Activated CD4-positive, alpha-beta memory T cell treated with anti-CD3 and anti-CD28 coated beads for 36 hours (primary cell): ENCODE data around the gene KIF21B. TPM values are rescaled to one million over a fixed set of nuclear protein-coding genes. Genes with fewer than 3 reads are reported as not detected.
"Not testable (repeated sequence)": the region's sequence is repeated elsewhere in the genome, so short reads cannot be mapped to it uniquely, and the experiment has no call there.

ENCODE experiments used
- CTCF ChIA-PET: fragments of 350-600 bp; sonication (Branson Sonifier 250); formaldehyde crosslinking; loops from one replicate; lab custom pipeline; 2021; ENCODE audit warnings: antibody characterized with exemption, inconsistent platforms; lab: Charles Lee
- POLR2A ChIA-PET: fragments of 350-600 bp; sonication (Branson Sonifier 250); formaldehyde crosslinking; loops from one replicate; lab custom pipeline; 2021; ENCODE audit warnings: antibody characterized with exemption; lab: Charles Lee
- DNase-seq: peaks from one replicate; pipeline ENCODE4 v3.0.0-alpha.2; 2020
- H3K27ac Mint-ChIP-seq: one replicate; pipeline ENCODE4 v1.8.0; 2021; ENCODE audit warnings: mixed read lengths
- H3K27me3 Mint-ChIP-seq: one replicate; pipeline ENCODE4 v1.8.0; 2021; ENCODE audit warnings: mixed read lengths
- H3K36me3 Mint-ChIP-seq: one replicate; pipeline ENCODE4 v1.8.0; 2021; ENCODE audit warnings: mixed read lengths
- H3K4me1 Mint-ChIP-seq: one replicate; pipeline ENCODE4 v1.8.0; 2021; ENCODE audit warnings: low read depth, mixed read lengths
- H3K4me3 Mint-ChIP-seq: one replicate; pipeline ENCODE4 v1.8.0; 2021; ENCODE audit warnings: mild to moderate bottlenecking, mixed read lengths
- H3K9me3 Mint-ChIP-seq: one replicate; pipeline ENCODE4 v1.8.0; 2021; ENCODE audit warnings: mixed read lengths
- intact Hi-C: fragments of 100-400 bp; cut with micrococcal nuclease; formaldehyde crosslinking; loops from one replicate; pipeline ENCODE4 v1.15.1; 2023
- total RNA-seq, 2 experiments: library from RNA; stranded (reverse); gene quantifications; one replicate each; pipeline ENCODE4 v1.2.3, GENCODE V29; 2021

KIF21B gene
- total RNA-seq, 2 experiments from 2014 or later = 56.6 to 58.7 TPM

GRCh38 chr1:200958597-200958996 is 64.9 kb downstream of the KIF21B start:
- no peak overlapping the region for H3K27ac Mint-ChIP-seq
- H3K4me1 Mint-ChIP-seq = no peaks in the 10 kb centered on the region
- ChIA-PET CTCF (interaction anchor here (2.1 to 2.2 kb wide), 2 partner anchors 14 to 21 kb away, joined by 7 to 9 read pairs; no protein-coding TSS in a partner anchor), POLR2A (no interaction called here)
- DNase-seq = no peak
- H3K4me3 Mint-ChIP-seq = no peak overlapping the region
- H3K27me3 Mint-ChIP-seq = no peaks in the 10 kb centered on the region
- intact Hi-C loops = no loop called here
- no peaks in the 10 kb centered on the region for H3K9me3 Mint-ChIP-seq
- no peaks in the 10 kb centered on the region for H3K36me3 Mint-ChIP-seq

- Mint-ChIP-seq H3K4me1 (no peaks in the 10 kb centered on the region), H3K9me3 (no peaks in the 10 kb centered on the region), H3K4me3 (no peak overlapping the region), H3K27me3 (no peaks in the 10 kb centered on the region), H3K27ac (no peak overlapping the region), H3K36me3 (no peaks in the 10 kb centered on the region)
- intact Hi-C loops = no loop called here
- ChIA-PET CTCF (no interaction called here), POLR2A (no interaction called here)
- no peak for DNase-seq
Observed at GRCh38 chr1:200954434-200954833, 69.1 kb downstream of the KIF21B start.

- H3K4me3 Mint-ChIP-seq = no peak overlapping the region
- ChIA-PET CTCF (no interaction called here), POLR2A (no interaction called here)
- no peak overlapping the region for H3K27ac Mint-ChIP-seq
- intact Hi-C loops = no loop called here
- no peaks in the 10 kb centered on the region for H3K4me1 Mint-ChIP-seq
- peaks cover 10% of the 10 kb centered on the region for H3K9me3 Mint-ChIP-seq
- peaks cover 9% of the 10 kb centered on the region for H3K36me3 Mint-ChIP-seq
- H3K27me3 Mint-ChIP-seq = peaks cover 2% of the 10 kb centered on the region
- no peak for DNase-seq
Observed at GRCh38 chr1:200951016-200951415, 72.5 kb downstream of the KIF21B start.

- Mint-ChIP-seq H3K36me3 (peaks cover 9% of the 10 kb centered on the region), H3K9me3 (peaks cover 10% of the 10 kb centered on the region), H3K4me3 (no peak overlapping the region), H3K4me1 (no peaks in the 10 kb centered on the region), H3K27ac (no peak overlapping the region), H3K27me3 (peaks cover 2% of the 10 kb centered on the region)
- DNase-seq = no peak
- intact Hi-C loops = no loop called here
- ChIA-PET POLR2A (no interaction called here), CTCF (no interaction called here)
Observed at GRCh38 chr1:200949626-200950025, 73.9 kb downstream of the KIF21B start.

GRCh38 chr1:200947059-200947566 is 76.4 kb downstream of the KIF21B start:
- H3K27ac Mint-ChIP-seq = no peak overlapping the region
- H3K9me3 Mint-ChIP-seq = peaks cover 10% of the 10 kb centered on the region
- H3K4me1 Mint-ChIP-seq = no peaks in the 10 kb centered on the region
- H3K27me3 Mint-ChIP-seq = peaks cover 2% of the 10 kb centered on the region
- DNase-seq = no peak
- no peak overlapping the region for H3K4me3 Mint-ChIP-seq
- peaks cover 9% of the 10 kb centered on the region for H3K36me3 Mint-ChIP-seq
- POLR2A ChIA-PET = no interaction called here
- intact Hi-C loops = no loop called here
- CTCF ChIA-PET = interaction anchor here (0.7 kb wide), 1 partner anchor 26 kb away, joined by 3 read pairs; no protein-coding TSS in a partner anchor

DNA sequence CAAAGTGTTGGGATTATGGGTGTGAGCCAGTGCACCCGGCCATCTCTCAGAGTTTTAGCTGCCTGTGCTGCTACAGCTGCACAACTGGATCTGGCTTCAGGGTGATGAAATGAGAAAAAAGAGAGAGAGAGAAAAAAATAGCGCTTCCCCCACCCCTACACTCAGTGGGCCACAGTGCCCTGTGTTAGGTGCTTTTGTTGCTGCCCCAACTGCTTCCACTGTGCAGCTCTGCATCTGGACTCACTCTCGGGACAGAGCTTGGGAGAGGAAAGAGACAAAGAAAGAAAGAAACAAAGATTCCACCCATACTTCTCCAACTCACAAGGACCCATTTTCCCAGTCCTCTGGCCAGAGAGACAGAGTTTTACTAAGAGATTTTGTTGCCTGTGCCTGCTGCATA is 78.4 kb downstream of the KIF21B start:
- intact Hi-C loops = no loop called here
- Mint-ChIP-seq H3K27me3 (peaks cover 2% of the 10 kb centered on the region), H3K36me3 (peaks cover 9% of the 10 kb centered on the region), H3K9me3 (peaks cover 13% of the 10 kb centered on the region), H3K4me3 (no peak overlapping the region), H3K4me1 (no peaks in the 10 kb centered on the region), H3K27ac (no peak overlapping the region)
- CTCF ChIA-PET = interaction anchor here (2.2 kb wide), 1 partner anchor 34 kb away, joined by 11 read pairs; no protein-coding TSS in a partner anchor
- POLR2A ChIA-PET = interaction anchor here (0.5 kb wide), 1 partner anchor 292 kb away, joined by 3 read pairs; no protein-coding TSS in a partner anchor
- no peak for DNase-seq

DNA sequence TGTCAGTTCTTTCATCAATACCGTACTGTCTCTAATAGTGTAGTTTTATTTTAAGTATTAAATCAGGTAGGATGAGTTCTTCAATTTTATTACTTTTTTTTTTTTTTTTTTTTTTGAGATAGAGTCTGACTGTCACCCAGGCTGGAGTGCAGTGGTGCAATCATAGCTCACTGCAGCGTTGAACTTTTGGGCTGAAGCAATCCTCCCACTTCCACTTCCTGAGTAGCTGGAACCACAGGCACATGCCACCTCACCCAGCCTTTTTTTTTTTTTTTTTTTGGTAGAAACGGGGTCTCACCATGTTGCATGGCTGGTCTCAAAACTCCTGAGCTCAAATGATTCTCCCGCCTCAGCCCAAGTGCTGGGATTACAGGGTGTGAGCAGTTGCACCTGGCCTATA is 84.6 kb downstream of the KIF21B start:
- Mint-ChIP-seq H3K27ac (no peak overlapping the region), H3K27me3 (no peaks in the 10 kb centered on the region), H3K4me1 (peaks cover 4% of the 10 kb centered on the region), H3K9me3 (peaks cover 5% of the 10 kb centered on the region), H3K36me3 (no peaks in the 10 kb centered on the region), H3K4me3 (no peak overlapping the region)
- intact Hi-C loops = no loop called here
- CTCF ChIA-PET = interaction anchor here (0.8 kb wide), 1 partner anchor 33 kb away, joined by 6 read pairs; no protein-coding TSS in a partner anchor
- DNase-seq = peak; percentile 31
- POLR2A ChIA-PET = interaction anchor here (0.6 kb wide), 1 partner anchor 312 kb away, joined by 3 read pairs; no protein-coding TSS in a partner anchor

- CTCF ChIA-PET, intact Hi-C loops, H3K4me1 Mint-ChIP-seq, H3K4me3 Mint-ChIP-seq, POLR2A ChIA-PET, H3K36me3 Mint-ChIP-seq, DNase-seq, H3K27me3 Mint-ChIP-seq, H3K27ac Mint-ChIP-seq: not testable (repeated sequence)
- H3K9me3 Mint-ChIP-seq = peaks cover 11% of the 10 kb centered on the region
Observed at GRCh38 chr1:200935286-200935962, 88.1 kb downstream of the KIF21B start.

- CTCF ChIA-PET = no interaction called here
- Mint-ChIP-seq H3K4me1 (peaks cover 4% of the 10 kb centered on the region), H3K4me3 (no peak overlapping the region), H3K9me3 (peaks cover 9% of the 10 kb centered on the region), H3K27me3 (peaks cover 6% of the 10 kb centered on the region), H3K36me3 (no peaks in the 10 kb centered on the region), H3K27ac (no peak overlapping the region)
- POLR2A ChIA-PET = no interaction called here
- no peak for DNase-seq
- intact Hi-C loops = no loop called here
Observed at GRCh38 chr1:200934676-200935245, 88.8 kb downstream of the KIF21B start.

DNA sequence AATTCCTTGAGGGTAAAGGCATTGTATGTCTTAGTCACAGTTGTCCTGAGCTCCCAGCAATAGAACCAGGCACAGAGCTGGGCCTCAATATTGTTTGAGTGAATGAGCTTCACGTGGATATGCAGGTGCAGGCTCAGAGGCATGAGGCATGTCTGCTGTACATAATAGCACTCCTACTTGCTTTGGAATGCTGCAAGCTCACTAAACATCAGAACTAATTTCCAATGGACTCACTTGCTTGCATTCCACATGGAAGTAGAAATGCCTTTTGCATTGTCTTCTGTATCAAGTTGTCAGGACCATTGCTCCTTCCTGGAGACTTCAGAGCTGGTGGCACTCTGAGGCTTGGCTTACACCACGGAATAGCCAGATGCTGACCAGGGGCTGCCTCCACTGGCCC is 91.7 kb downstream of the KIF21B start:
- Mint-ChIP-seq H3K27ac (no peak overlapping the region), H3K4me3 (no peak overlapping the region), H3K27me3 (peaks cover 19% of the 10 kb centered on the region), H3K9me3 (peaks cover 9% of the 10 kb centered on the region), H3K36me3 (no peaks in the 10 kb centered on the region), H3K4me1 (peaks cover 2% of the 10 kb centered on the region)
- intact Hi-C loops = no loop called here
- DNase-seq = no peak
- POLR2A ChIA-PET = no interaction called here
- CTCF ChIA-PET = interaction anchor here (1.2 kb wide), 1 partner anchor 13 kb away, joined by 3 read pairs; no protein-coding TSS in a partner anchor

GRCh38 chr1:200930285-200930684 is 93.2 kb downstream of the KIF21B start:
- intact Hi-C loops, POLR2A ChIA-PET: not testable (repeated sequence)

DNA sequence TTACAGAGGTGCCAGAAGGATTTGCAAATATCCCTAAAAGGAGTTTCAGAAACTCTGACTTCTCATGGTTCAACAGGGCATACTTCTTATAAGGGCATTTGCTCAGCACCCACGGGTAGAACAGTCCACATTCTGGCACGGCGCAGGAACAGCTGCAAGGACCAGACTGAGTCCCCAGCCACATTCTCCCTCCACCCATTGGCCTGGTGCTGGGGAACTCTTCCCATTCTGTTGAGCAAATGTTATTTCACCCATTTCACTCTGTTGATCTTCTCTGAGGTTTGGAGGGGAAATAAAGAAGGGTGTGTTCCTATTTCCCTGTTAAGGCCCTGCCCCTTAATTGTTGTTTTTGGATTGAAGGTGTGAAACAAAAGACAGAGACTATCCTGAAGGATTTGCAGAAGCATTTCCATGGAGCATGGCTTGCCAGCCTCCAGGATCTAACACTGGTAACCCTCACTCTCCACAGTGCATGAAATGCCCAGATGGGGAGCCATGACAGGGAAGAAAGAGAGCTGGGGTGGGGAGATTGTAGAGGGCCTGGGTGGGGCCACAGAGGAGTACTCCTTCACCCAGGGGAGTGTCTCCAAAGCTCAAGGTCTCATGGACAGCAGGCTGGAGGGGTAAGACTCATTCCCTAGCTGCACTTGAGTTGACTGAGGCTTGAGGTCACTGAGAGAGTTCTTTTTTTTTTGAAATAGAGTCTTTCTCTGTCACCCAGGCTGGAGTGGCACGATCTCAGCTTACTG is 93.8 kb downstream of the KIF21B start:
- Mint-ChIP-seq H3K9me3 (peaks cover 9% of the 10 kb centered on the region), H3K27ac (no peak overlapping the region), H3K4me3 (no peak overlapping the region), H3K27me3 (peaks cover 19% of the 10 kb centered on the region), H3K4me1 (peaks cover 5% of the 10 kb centered on the region), H3K36me3 (no peaks in the 10 kb centered on the region)
- intact Hi-C loops = loop anchor here (5.0 kb wide), 1 partner anchor 62 kb away; no protein-coding TSS in a partner anchor
- DNase-seq = no peak
- CTCF ChIA-PET = no interaction called here
- POLR2A ChIA-PET = interaction anchor here (0.6 kb wide), 1 partner anchor 60 kb away, joined by 3 read pairs; no protein-coding TSS in a partner anchor

More at GRCh38 chr1:200930285-200930684, 93.2 kb downstream of the KIF21B start:
- CTCF ChIA-PET, DNase-seq, H3K9me3 Mint-ChIP-seq, H3K27ac Mint-ChIP-seq, H3K4me1 Mint-ChIP-seq, H3K36me3 Mint-ChIP-seq, H3K4me3 Mint-ChIP-seq: not testable (repeated sequence)
- peaks cover 19% of the 10 kb centered on the region for H3K27me3 Mint-ChIP-seq
